ENCODE results near the gene TSSK2.
"Not testable (repeated sequence)": the region's sequence is repeated elsewhere in the genome, so short reads cannot be mapped to it uniquely, and the experiment has no call there.

Gene TSSK2

GRCh38 chr22:19138217-19139000, 7.3 kb downstream of the TSSK2 start:
- in situ Hi-C loops (cut with HindIII; ENCODE audit: low sequenced_read_pairs): no loop called here

- in situ Hi-C loops (cut with HindIII; ENCODE audit: low sequenced_read_pairs): no loop called here
Measured at GRCh38 chr22:19139001-19139356, 7.9 kb downstream of the TSSK2 start.

- in situ Hi-C loops (cut with HindIII; ENCODE audit: low sequenced_read_pairs): no loop called here
Measured at GRCh38 chr22:19139974-19140373, 8.9 kb downstream of the TSSK2 start.

GRCh38 chr22:19142394-19142793, 11.3 kb downstream of the TSSK2 start:
- in situ Hi-C loops (cut with HindIII; ENCODE audit: low sequenced_read_pairs): no loop called here

- in situ Hi-C loops (cut with HindIII; ENCODE audit: low sequenced_read_pairs): no loop called here
Measured at GRCh38 chr22:19143212-19143611, 12.1 kb downstream of the TSSK2 start.

- in situ Hi-C loops (cut with HindIII; ENCODE audit: low sequenced_read_pairs): no loop called here
Measured at GRCh38 chr22:19143967-19144400, 12.9 kb downstream of the TSSK2 start.

GRCh38 chr22:19146215-19146968, 15.3 kb downstream of the TSSK2 start:
- in situ Hi-C loops (cut with HindIII; ENCODE audit: low sequenced_read_pairs): no loop called here

- in situ Hi-C loops (cut with HindIII; ENCODE audit: low sequenced_read_pairs): no loop called here
Measured at GRCh38 chr22:19147195-19147780, 16.2 kb downstream of the TSSK2 start.

GRCh38 chr22:19148417-19149046, 17.4 kb downstream of the TSSK2 start:
- in situ Hi-C loops (cut with HindIII; ENCODE audit: low sequenced_read_pairs): no loop called here

- in situ Hi-C loops (cut with HindIII; ENCODE audit: low sequenced_read_pairs): no loop called here
Measured at GRCh38 chr22:19149047-19149883, 18.2 kb downstream of the TSSK2 start.

- in situ Hi-C loops (cut with HindIII; ENCODE audit: low sequenced_read_pairs): no loop called here
Measured at GRCh38 chr22:19149991-19150390, 18.9 kb downstream of the TSSK2 start, which contains the start of gene GSC2. Gene GSC2 (minus strand): TSS chr22:19150292. CDS start chr22:19150283, 9 bp downstream.

GRCh38 chr22:19150482-19151328, 19.6 kb downstream of the TSSK2 start:
- in situ Hi-C loops (cut with HindIII; ENCODE audit: low sequenced_read_pairs): no loop called here

GRCh38 chr22:19151329-19152191, 20.5 kb downstream of the TSSK2 start:
- in situ Hi-C loops (cut with HindIII; ENCODE audit: low sequenced_read_pairs): no loop called here

- in situ Hi-C loops (cut with HindIII; ENCODE audit: low sequenced_read_pairs): no loop called here
Measured at GRCh38 chr22:19152942-19153883, 22.1 kb downstream of the TSSK2 start.

GRCh38 chr22:19156109-19156508, 25.0 kb downstream of the TSSK2 start:
- in situ Hi-C loops (cut with HindIII; ENCODE audit: low sequenced_read_pairs): not testable (repeated sequence)

GRCh38 chr22:19158649-19159048, 27.5 kb downstream of the TSSK2 start:
- in situ Hi-C loops (cut with HindIII; ENCODE audit: low sequenced_read_pairs): not testable (repeated sequence)

GRCh38 chr22:19164425-19164824, 33.3 kb downstream of the TSSK2 start:
- in situ Hi-C loops (cut with HindIII; ENCODE audit: low sequenced_read_pairs): no loop called here

Data from endothelial cell of hepatic sinusoid (primary cell).